GM12878 (cell line): Measurements from ENCODE around the gene CASS4. TPM values are rescaled to one million over a fixed set of nuclear protein-coding genes. Genes with fewer than 3 reads are reported as not detected.

ENCODE experiments used
- EED ChIP-seq: sonication (generic); IDR thresholded peaks from 2 replicates; pipeline ENCODE4 v1.6.1; 2016; ENCODE audit warnings: antibody characterized with exemption, low read depth
- IKZF1 ChIP-seq: fragments of 450-650 bp; conservative IDR thresholded peaks from 2 replicates; pipeline ENCODE4 v1.6.1; 2017; ENCODE audit warnings: antibody characterized with exemption, mild to moderate bottlenecking
- NFIC ChIP-seq: IDR thresholded peaks from 2 replicates; pipeline ENCODE4 v1.6.1; 2012; ENCODE audit warnings: low read depth, mild to moderate bottlenecking, inconsistent platforms, low read length, moderate library complexity
- RAD21 ChIP-seq: IDR thresholded peaks from 2 replicates; pipeline ENCODE4 v1.6.1; 2011; ENCODE audit warnings: mild to moderate bottlenecking, low read depth, low read length, moderate library complexity; ENCODE audit not compliant: insufficient read depth
- RAD51 ChIP-seq: fragments of 450-650 bp; IDR thresholded peaks from 2 replicates; pipeline ENCODE4 v1.6.1; 2016; ENCODE audit warnings: moderate library complexity, mild to moderate bottlenecking, inconsistent platforms
- RB1 ChIP-seq: fragments of 450-650 bp; formaldehyde crosslinking; IDR thresholded peaks from 2 replicates; pipeline ENCODE4 v1.6.1; 2017; ENCODE audit warnings: mild to moderate bottlenecking, borderline replicate concordance
- TCF12 ChIP-seq: IDR thresholded peaks from 2 replicates; pipeline ENCODE4 v1.6.1; 2011; ENCODE audit warnings: low read depth, mild to moderate bottlenecking, low read length
- polyA plus RNA-seq, 11 experiments: library from polyadenylated mRNA; depleted of rRNA in 4 of 11; unstranded in 6 of 11; stranded (reverse) in 5 of 11; fragments of >200 nt; fragmentation: Nextera tagmentation in 4 of 11; fragmentation: Illumina TruSeq in 1 of 11; extraction: Ambion mirVana in 4 of 11; extraction: Trizol in 1 of 11; gene quantifications; 1 replicate in 1 of 11; 2 replicates in 10 of 11; pipeline versions ENCODE4 v1.2.1 to v1.2.3, GENCODE V29; 2011 to 2016; ENCODE audit warnings: inconsistent platforms in 2 of 11, missing spikeins in 2 of 11, low read depth in 1 of 11
- total RNA-seq, 4 experiments: library from RNA; depleted of rRNA in 3 of 4; stranded (reverse); fragments of >200 nt in 3 of 4; fragmentation: Illumina TruSeq in 1 of 4; extraction: Trizol in 1 of 4; gene quantifications; 2 replicates each; pipeline versions ENCODE4 v1.2.1 to v1.2.3, GENCODE V29; 2013 to 2021
- TF ChIP-seq, protein P1 (sequence below): fragments of 450-650 bp; IDR thresholded peaks from 2 replicates; pipeline ENCODE4 v1.6.1; 2017; ENCODE audit warnings: mild to moderate bottlenecking, low read depth, inconsistent platforms; ENCODE audit not compliant: poor library complexity, severe bottlenecking
- TF ChIP-seq, protein P2 (sequence below): IDR thresholded peaks from 2 replicates; pipeline ENCODE4 v1.6.1; 2011; ENCODE audit warnings: mild to moderate bottlenecking, low read depth, low read length, moderate library complexity; ENCODE audit not compliant: insufficient replicate concordance
- TF ChIP-seq, protein P3 (sequence below): fragments of 450-650 bp; IDR thresholded peaks from 2 replicates; pipeline ENCODE4 v1.6.1; 2017; ENCODE audit warnings: low read depth, mild to moderate bottlenecking, moderate library complexity
- TF ChIP-seq, protein P4 (sequence below): IDR thresholded peaks from 2 replicates; pipeline ENCODE4 v1.6.1; 2012; ENCODE audit warnings: low read depth, low read length, improper control_type of control experiment
- TF ChIP-seq, protein P5 (sequence below): fragments of 450-650 bp; conservative IDR thresholded peaks from 2 replicates; pipeline ENCODE4 v1.6.1; 2017; ENCODE audit warnings: mild to moderate bottlenecking, moderate library complexity

Gene CASS4
- total and polyA plus RNA-seq, 10 of the 15 experiments (the other 5 are each of a cell fraction or from before 2014, with no cell fraction given): 0.04 to 0.24 (median 0.11) TPM; not detected in 1

DNA sequence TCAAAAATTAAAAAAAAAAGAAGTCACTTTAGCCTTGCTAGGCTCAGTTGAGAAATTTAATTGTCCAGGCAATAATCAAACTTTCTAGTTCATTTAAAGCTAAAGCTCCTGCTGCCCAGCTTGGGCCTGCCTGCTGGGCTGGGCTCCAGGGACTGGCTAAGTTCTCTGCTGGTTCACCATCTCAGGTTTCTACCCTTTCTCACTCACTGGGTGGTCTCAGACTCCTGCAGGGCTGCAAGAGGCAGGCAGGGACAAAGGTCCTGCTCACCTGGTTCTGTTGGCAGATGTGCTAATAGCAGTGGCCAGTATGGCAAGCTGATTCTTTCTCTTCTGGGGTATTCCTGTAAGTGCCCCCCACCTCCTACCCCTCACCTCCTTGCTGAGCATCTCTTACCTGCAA is 35.2 kb downstream of the CASS4 start (continued):
- TF ChIP-seq, protein P1, sequence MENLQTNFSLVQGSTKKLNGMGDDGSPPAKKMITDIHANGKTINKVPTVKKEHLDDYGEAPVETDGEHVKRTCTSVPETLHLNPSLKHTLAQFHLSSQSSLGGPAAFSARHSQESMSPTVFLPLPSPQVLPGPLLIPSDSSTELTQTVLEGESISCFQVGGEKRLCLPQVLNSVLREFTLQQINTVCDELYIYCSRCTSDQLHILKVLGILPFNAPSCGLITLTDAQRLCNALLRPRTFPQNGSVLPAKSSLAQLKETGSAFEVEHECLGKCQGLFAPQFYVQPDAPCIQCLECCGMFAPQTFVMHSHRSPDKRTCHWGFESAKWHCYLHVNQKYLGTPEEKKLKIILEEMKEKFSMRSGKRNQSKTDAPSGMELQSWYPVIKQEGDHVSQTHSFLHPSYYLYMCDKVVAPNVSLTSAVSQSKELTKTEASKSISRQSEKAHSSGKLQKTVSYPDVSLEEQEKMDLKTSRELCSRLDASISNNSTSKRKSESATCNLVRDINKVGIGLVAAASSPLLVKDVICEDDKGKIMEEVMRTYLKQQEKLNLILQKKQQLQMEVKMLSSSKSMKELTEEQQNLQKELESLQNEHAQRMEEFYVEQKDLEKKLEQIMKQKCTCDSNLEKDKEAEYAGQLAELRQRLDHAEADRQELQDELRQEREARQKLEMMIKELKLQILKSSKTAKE: no peak
- TF ChIP-seq TCF12 (no peak), NFIC (no peak), IKZF1 (no peak), EED (no peak), RAD21 (no peak), RAD51 (no peak), RB1 (no peak)
- TF ChIP-seq, protein P2, sequence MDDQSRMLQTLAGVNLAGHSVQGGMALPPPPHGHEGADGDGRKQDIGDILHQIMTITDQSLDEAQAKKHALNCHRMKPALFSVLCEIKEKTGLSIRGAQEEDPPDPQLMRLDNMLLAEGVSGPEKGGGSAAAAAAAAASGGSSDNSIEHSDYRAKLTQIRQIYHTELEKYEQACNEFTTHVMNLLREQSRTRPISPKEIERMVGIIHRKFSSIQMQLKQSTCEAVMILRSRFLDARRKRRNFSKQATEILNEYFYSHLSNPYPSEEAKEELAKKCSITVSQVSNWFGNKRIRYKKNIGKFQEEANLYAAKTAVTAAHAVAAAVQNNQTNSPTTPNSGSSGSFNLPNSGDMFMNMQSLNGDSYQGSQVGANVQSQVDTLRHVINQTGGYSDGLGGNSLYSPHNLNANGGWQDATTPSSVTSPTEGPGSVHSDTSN: no peak
- TF ChIP-seq, protein P3, sequence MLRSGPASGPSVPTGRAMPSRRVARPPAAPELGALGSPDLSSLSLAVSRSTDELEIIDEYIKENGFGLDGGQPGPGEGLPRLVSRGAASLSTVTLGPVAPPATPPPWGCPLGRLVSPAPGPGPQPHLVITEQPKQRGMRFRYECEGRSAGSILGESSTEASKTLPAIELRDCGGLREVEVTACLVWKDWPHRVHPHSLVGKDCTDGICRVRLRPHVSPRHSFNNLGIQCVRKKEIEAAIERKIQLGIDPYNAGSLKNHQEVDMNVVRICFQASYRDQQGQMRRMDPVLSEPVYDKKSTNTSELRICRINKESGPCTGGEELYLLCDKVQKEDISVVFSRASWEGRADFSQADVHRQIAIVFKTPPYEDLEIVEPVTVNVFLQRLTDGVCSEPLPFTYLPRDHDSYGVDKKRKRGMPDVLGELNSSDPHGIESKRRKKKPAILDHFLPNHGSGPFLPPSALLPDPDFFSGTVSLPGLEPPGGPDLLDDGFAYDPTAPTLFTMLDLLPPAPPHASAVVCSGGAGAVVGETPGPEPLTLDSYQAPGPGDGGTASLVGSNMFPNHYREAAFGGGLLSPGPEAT: no peak
- TF ChIP-seq, protein P4, sequence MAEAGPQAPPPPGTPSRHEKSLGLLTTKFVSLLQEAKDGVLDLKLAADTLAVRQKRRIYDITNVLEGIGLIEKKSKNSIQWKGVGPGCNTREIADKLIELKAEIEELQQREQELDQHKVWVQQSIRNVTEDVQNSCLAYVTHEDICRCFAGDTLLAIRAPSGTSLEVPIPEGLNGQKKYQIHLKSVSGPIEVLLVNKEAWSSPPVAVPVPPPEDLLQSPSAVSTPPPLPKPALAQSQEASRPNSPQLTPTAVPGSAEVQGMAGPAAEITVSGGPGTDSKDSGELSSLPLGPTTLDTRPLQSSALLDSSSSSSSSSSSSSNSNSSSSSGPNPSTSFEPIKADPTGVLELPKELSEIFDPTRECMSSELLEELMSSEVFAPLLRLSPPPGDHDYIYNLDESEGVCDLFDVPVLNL: no peak
- TF ChIP-seq, protein P5, sequence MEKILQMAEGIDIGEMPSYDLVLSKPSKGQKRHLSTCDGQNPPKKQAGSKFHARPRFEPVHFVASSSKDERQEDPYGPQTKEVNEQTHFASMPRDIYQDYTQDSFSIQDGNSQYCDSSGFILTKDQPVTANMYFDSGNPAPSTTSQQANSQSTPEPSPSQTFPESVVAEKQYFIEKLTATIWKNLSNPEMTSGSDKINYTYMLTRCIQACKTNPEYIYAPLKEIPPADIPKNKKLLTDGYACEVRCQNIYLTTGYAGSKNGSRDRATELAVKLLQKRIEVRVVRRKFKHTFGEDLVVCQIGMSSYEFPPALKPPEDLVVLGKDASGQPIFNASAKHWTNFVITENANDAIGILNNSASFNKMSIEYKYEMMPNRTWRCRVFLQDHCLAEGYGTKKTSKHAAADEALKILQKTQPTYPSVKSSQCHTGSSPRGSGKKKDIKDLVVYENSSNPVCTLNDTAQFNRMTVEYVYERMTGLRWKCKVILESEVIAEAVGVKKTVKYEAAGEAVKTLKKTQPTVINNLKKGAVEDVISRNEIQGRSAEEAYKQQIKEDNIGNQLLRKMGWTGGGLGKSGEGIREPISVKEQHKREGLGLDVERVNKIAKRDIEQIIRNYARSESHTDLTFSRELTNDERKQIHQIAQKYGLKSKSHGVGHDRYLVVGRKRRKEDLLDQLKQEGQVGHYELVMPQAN: no peak
- TF ChIP-seq, all 136 proteins: peak for 0
